ENCODE data around the gene TPSD1. TPM values are rescaled to one million over a fixed set of nuclear protein-coding genes. Genes with fewer than 3 reads are reported as not detected.
"Not testable (repeated sequence)": the region's sequence is repeated elsewhere in the genome, so short reads cannot be mapped to it uniquely, and the experiment has no call there.

The TPSD1 gene
- total RNA-seq, 1 donor from 2014 or later = not detected

DNA sequence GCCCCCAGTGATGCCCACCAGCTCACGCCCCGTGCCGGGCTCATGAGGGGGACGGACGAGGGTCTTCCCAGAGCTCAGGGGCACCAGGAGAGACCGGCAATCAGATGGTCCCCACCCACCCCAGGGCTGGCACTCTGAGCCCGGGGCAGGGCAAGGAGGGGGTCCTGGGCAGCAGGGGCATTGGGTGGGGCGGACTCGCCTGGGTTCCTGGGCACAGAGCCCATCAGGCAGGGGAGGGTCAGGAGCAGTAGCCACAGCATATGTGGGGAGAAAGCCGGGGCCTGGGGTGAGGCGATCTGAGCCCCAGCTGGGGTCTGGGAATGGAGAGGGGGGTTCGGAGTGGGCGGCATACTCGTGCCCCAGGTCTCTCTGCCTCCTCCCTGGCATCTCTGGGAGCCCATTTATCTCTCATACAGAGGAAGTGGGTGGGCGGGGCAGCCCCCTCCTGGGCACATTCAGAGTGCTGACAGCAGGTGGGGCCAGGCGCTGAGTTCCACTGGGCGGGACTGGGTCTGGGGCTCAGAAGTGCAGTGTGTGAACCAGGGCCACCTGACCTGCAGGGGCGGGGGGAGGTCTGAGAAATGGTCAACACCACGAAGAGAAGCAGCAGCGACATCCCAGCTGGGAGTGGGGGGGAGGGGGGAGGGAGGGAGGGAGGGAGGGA, 33.1 kb downstream of the TPSD1 start:
- TF ChIP-seq, protein P1, sequence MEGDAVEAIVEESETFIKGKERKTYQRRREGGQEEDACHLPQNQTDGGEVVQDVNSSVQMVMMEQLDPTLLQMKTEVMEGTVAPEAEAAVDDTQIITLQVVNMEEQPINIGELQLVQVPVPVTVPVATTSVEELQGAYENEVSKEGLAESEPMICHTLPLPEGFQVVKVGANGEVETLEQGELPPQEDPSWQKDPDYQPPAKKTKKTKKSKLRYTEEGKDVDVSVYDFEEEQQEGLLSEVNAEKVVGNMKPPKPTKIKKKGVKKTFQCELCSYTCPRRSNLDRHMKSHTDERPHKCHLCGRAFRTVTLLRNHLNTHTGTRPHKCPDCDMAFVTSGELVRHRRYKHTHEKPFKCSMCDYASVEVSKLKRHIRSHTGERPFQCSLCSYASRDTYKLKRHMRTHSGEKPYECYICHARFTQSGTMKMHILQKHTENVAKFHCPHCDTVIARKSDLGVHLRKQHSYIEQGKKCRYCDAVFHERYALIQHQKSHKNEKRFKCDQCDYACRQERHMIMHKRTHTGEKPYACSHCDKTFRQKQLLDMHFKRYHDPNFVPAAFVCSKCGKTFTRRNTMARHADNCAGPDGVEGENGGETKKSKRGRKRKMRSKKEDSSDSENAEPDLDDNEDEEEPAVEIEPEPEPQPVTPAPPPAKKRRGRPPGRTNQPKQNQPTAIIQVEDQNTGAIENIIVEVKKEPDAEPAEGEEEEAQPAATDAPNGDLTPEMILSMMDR (conservative IDR thresholded peaks at IDR 0.05; ENCODE audit: low read depth, low read length) = no peak
- no peak overlapping the region for H3K4me3 ChIP-seq (ENCODE audit: low read depth, low read length)
- no peak for DNase-seq (ENCODE audit: low read depth)

DNA sequence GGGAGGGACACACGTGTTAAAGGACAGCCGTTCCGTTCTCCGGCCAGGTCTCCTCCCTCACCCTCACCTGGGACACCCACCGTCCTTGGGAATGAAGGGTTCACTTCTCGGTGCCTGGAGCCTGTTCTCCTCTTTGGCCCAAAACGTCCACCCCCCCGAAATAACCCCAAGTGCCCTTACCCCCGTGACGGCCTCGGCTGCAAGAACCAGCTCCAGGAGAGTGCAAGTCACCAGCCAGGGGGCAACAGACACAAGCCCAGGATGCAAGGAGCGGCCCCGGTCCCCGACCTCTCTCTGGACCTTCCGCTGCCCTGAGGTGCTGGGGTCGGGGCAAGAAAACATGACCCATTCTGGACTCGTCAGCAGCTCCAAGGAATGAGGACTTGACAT, 33.6 kb downstream of the TPSD1 start:
- DNase-seq (ENCODE audit: low read depth) = no peak

GRCh38 chr16:1290063-1290501, 34.2 kb downstream of the TPSD1 start:
- no peak for DNase-seq (ENCODE audit: low read depth)
- TF ChIP-seq, protein P1 (conservative IDR thresholded peaks at IDR 0.05; ENCODE audit: low read depth, low read length) = no peak
- no peak overlapping the region for H3K4me3 ChIP-seq (ENCODE audit: low read depth, low read length)

More for the DNA sequence above, 33.6 kb downstream of the TPSD1 start:
- TF ChIP-seq, protein P1 (conservative IDR thresholded peaks at IDR 0.05; ENCODE audit: low read depth, low read length) = no peak
- no peak overlapping the region for H3K4me3 ChIP-seq (ENCODE audit: low read depth, low read length)

GRCh38 chr16:1290860-1291575, 35.1 kb downstream of the TPSD1 start:
- no peak for DNase-seq (ENCODE audit: low read depth)
- TF ChIP-seq, protein P1 (conservative IDR thresholded peaks at IDR 0.05; ENCODE audit: low read depth, low read length) = no peak
- H3K4me3 ChIP-seq (ENCODE audit: low read depth, low read length) = no peak overlapping the region

- no peak for DNase-seq (ENCODE audit: low read depth)
- H3K4me3 ChIP-seq (ENCODE audit: low read depth, low read length) = no peak overlapping the region
- TF ChIP-seq, protein P1 (conservative IDR thresholded peaks at IDR 0.05; ENCODE audit: low read depth, low read length) = no peak
Observed at GRCh38 chr16:1291576-1291974, 35.7 kb downstream of the TPSD1 start.

GRCh38 chr16:1292208-1292607, 36.3 kb downstream of the TPSD1 start:
- DNase-seq (ENCODE audit: low read depth); H3K4me3 ChIP-seq (ENCODE audit: low read depth, low read length): not testable (repeated sequence)

- H3K4me3 ChIP-seq (ENCODE audit: low read depth, low read length); DNase-seq (ENCODE audit: low read depth): not testable (repeated sequence)
Observed at GRCh38 chr16:1292808-1293207, 36.9 kb downstream of the TPSD1 start.
